Stimulated activated CD4-positive, alpha-beta T cell treated with anti-CD3 and anti-CD28 coated beads, Interleukin-4, amount 100 ng/mL, for 4 hours (primary cell): ENCODE data around the gene DND1.
A peak's percentile ranks its signal among the peaks of the same experiment; 100 is the strongest.
"Not testable (repeated sequence)": the region's sequence is repeated elsewhere in the genome, so short reads cannot be mapped to it uniquely, and the experiment has no call there.

ENCODE experiments used
- DNase-seq, 2 experiments: peaks; one replicate each; pipeline ENCODE4 v3.0.0-alpha.2; 2020

The DND1 gene

DNA sequence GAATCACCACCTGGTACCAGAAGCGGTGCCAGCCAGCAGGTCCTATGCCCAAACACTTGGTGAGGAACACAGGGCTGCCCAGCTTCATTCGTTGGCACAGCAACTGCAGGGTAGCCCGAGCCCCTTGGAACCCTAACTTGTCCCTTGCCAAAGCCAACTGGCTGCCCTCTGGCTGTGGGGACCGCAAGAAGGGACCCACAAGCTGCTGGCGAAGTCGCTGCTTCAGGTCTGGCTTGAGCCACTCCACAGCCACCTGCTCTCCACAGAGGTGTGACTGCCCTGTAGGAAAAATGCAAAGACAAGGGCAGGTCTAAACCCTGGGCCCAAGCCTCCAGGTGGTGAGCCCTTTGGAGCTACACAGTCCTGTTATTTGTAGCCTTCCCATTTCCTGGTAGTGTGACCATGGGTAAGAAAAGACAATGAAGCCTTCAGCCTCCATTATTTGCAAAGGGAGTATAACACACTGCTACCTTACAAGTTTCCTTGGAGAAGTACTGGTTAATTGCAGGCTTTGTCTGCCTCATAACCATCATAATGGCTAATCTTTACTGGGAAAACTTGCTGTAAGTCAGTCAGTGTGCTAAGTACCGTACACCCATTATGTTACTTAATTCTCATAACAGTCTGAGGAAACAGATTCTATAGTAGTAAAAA is 1.8 kb downstream of the DND1 start:
- no peak for DNase-seq

DNA sequence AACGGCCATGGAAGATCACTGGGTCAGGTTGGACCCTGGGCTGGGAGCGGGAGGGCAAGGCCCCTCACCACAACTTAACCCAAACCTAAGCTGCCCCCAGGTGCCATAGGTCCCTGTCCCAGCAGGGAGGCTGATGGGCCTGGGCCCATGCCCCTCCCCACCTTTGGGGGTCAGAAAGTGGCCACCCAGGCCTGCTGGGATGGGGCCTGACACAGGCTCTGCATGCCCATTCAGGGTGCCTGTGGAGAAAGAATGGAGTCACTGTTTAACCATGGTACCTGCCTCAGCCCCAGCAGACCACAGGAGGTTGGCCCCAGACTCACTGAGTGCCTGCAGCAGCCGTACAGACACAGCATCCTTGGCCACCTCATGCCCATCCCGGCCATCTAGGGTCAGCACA is 2.3 kb downstream of the DND1 start:
- DNase-seq, result not testable (repeated sequence)

DNA sequence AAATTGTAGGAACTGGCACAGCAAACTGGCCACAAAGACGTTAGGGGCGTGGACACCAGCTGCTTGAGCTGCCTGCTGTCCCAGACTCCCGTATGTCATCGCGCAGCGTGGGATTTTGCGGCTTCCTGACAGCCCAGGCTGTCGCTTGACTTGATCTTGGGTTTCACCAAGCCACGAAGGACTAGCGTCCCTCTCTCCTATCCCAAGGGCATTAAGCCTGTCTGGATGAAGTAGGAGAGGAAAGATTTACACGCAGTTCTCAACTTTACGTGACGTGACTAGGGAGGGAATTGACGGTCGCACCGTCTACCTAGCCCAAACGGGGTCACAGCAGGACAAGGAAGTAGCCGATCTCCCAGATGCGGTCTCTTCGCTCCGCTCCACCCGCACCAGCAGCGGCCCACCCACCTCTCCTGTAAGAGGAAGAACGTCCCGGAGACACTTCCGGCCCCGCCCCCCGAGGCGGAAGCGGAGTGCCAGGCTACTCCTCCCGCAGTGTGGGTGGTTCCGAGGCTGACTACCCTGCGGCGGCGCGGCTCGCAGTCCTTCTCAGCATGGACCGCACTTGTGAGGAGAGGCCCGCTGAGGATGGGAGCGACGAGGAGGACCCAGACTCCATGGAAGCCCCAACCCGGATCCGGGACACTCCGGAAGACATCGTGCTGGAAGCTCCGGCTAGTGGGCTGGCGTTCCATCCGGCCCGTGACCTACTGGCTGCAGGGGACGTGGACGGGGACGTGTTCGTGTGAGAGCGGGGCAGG is 8.8 kb downstream of the DND1 start, which contains the start of gene WDR55:
Gene WDR55, plus strand, starts transcription at position 546 of the 761 bp plus-strand sequence. Its CDS starts 9 bp downstream, at position 555.
- peak; percentile 95 for DNase-seq

DNA sequence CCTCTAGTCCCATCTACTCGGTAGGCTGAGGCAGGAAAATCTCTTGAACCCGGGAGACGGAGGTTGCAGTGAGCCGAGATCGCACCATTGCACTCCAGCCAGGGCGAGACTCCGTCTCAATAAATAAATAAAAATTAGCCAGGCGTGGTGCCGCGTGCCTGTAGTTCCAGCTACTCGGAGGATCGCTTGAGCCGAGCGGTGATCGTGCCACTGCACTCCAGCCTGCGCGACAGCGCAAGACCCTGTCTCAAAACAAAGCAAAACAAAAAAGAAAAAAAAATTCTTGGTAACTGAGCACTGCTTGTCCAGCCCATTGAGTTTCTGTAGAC is 9.4 kb downstream of the DND1 start:
- no peak for DNase-seq

DNA sequence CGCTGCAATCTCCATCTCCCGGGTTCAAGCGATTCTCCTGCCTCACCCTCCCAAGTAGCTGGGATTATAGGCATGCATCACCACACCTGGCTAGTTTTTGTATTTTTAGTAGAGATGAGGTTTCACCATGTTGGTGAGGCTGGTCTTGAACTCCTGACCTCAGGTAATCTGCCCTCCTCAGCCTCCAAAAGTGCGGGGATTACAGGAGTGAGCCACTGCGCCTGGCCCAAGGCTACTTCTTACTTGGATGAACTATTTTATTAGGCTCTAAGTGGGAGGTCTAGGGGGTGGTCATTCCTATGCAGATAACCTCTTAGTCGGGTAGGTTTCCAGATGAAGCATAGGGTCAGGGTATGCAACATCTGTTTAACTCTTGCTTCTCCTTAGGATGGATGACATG is 13.0 kb downstream of the DND1 start:
- not testable (repeated sequence) for DNase-seq

DNA sequence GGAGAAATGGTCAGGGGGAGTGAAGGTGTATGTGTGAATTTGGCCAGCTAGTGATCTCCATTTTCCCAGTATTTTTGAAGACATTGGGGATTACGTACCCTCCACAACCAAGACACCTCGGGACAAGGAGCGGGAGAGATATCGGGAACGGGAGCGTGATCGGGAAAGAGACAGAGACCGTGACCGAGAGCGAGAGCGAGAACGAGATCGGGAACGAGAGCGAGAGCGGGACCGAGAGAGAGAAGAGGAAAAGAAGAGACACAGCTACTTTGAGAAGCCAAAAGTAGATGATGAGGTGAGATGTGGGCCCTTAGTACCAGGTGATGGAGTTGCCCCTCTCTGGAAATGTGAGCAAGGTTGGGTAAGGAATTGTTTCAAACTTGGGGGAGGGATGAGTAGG is 14.5 kb downstream of the DND1 start:
- no peak for DNase-seq

DNA sequence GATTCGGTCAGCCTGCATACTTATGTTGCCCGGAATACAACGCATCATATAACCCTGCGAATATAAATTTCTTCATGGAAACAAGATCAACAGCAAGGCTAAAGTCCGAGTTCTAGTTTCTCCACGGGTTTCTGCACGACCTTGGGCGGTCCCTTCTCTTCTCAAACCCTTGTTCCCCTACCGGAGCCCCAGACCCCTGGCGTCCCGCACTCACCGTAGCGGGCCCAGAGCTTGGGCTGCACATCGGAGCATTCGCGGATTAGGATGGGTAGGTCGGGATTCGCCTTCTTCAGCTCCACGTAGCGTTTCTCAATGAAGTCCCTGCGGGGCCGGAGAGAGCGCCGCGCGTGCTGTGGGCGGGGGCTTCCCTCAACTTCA is 26.3 kb downstream of the DND1 start:
- DNase-seq, result no peak

DNA sequence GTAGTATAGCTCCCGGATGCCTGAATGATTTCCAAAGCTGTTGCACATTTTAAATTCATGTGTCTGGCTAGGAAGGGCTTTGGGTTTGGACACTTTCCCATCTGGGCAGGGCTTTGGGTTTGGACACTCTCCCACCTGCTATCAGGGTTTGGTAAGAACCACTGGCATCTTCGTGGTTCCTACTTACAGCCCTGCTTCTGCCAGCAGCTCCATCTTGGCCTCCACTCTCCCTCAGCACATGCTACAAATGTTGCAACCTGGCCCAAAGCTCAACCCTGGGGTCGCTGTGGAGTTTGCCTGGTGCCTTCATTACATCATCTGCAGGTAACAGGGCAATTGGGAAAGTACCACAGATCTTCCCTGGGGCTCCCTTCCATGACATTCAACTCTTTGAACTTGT is 30.7 kb downstream of the DND1 start:
- DNase-seq, result no peak

DNA sequence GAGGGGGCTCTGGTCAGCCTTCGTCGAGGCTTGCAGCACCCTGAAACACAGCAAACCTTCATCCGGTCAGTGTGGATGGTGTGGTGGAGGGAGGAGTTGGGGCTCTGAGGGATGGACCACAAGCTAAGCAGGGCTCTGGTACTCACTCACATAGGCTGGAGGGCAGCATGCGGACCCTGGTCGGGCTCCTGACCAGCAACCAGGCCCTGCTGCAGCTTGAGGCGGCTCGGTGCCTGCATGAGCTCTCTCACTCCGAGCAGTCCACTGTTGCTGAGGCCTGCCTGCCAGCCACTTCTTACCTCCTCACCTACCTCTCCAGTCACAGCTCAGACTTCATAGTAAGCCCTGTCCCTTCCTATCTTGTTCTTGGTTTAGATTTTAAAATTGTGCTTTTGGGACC is 31.7 kb downstream of the DND1 start:
- DNase-seq, result no peak

DNA sequence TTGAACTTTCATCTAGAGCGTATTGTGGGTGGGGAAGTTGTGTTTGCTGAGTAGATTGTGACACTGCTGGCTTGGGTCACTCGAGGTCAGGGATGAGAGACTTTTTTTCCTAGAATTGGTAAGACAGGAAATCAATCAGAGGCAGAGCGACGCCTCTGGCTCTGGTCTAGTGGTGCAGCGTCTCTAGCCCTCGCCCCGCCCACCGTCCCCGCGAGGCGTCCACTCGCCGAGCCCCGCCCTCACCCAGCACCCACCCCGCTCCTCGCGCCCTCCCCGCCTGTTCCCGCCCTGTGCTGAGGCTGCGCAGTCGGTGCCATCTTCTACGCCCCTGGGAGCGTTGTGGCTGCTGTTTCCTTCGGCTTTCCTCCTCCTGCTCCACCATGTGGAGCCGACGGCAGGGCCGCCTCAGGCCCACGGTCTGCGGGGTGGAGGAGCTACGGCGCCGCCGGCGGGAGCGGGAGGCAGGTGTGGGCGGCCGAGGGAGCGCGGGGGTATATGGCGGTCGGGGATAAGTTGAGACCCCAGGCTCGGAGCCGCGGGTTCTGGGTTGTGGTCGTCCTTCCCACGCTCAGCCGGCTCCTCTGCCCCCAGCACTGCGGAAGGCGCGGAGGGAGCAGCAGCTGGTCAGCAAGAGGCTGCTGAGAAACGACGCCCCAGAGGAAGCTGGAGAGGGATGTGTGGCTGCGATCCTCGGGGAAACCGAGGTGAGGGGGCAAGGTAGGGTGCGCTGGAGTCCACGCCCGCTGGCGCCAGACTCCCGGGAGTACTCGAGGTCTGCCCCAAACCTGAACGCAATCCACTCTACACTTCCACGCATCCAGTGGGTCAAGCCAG is 34.0 kb downstream of the DND1 start, which contains the start of gene TMCO6:
Gene TMCO6, plus strand, starts transcription at position 304 of the 834 bp plus-strand sequence. Its CDS starts 77 bp downstream, at position 381.
- peak; percentile 93 to 98 for DNase-seq

DNA sequence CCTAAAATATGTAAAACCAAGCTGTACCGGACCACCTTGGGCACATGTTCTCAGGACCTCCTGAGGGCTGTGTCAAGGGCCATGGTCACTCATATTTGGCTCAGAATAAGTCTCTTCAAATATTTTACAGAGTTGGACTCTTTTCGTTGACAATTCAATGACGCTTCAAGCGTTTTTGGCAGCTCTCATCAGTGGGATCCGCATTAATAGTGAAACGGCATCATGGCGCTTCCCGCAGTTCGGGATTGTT is 34.6 kb downstream of the DND1 start:
- DNase-seq, result not testable (repeated sequence)

DNA sequence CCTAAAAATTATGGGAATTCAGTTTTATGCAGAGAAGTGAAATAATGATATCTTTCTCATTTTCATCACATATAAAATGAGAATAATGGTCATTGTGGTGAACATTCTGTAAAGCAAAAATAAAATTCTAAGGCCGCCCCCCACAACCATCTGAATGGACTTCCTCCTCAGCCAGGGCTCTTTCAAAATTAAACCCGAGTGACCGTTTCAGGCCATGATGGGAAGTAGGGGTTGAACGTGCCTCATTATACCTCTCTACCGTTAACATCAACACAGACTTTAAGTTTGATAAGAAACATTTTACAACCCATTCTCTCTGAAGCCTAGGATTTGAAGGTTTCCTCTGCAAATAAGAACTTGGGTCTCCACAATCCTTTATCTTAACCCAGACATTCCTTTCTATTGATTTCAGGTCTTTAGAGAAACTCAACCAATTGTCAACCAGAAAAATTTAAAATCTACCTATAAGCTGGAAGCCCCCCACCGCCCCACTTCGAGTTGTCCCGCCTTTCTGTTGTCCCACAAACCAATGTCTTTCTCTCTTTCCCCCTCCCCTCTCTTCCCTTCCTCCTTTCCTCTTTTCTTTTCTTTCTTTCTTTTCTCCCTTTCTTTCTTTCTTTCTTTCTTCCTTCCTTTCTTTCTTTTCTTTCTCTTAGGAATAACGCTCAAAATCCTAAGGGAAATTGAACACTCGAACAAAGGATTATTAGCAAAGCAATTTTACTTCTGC is 35.8 kb downstream of the DND1 start:
- DNase-seq, result no peak

DNA sequence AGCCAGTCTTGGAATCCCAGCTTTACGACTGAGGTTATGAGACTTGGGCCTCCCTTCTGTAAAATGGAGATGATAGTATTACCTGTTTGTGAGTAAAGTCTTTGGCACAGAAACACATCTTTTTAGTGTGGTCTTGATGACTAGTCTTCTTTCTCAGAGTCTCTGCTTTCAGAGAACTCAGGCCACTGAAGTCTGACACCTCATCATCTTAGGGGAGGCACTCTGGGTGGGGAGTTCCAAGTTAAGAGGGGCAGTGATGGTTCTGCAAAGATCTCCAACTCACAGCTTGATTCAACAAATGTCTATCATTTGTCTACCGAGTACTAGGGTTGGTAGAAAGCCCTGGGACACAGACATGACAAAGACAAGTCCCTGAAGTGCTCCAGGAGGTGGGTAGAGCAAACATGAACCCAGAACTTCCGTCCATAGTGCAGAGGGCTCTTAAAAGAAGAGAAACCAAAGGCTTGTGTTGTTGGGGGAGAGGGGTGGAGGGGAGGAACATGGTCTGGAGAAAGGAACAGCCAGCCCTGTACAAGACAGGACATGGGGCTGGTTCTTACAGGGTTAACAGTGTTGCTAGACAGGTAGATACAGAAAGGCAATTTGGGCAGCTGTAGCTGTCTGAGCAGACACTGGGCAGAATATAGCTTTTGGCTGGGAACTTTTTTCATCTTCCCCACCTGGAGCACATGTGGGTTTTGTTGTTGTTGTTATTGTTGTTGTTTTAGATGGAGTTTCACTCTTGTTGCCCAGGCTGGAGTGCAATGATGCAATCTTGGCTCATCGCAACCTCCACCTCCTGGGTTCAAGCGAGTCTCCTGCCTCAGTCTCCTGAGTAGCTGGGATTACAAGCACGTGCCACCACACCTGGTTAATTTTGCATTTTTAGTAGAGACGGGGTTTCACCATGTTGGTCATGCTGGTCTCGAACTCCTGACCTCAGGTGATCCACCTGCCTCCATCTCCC is 37.8 kb downstream of the DND1 start:
- DNase-seq, result no peak

DNA sequence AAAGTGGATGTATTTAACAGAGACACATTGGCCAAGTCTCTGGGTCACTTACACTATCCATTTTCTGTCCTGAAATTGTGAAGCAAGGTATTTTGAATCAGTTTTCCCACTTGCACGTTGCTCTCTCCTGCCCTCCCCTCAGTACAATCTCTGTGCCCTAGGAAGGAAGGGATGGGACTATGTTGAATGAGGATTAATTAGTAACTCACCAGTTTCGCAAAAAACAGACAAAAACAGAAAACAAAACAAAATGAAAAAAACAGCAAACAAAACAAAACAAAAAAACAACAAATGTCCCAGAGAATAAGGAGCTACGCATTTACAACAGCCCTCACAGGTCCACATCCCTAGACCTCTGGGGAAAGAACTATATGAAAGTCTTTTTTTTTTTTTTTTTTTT is 39.3 kb downstream of the DND1 start:
- no peak for DNase-seq

DNA sequence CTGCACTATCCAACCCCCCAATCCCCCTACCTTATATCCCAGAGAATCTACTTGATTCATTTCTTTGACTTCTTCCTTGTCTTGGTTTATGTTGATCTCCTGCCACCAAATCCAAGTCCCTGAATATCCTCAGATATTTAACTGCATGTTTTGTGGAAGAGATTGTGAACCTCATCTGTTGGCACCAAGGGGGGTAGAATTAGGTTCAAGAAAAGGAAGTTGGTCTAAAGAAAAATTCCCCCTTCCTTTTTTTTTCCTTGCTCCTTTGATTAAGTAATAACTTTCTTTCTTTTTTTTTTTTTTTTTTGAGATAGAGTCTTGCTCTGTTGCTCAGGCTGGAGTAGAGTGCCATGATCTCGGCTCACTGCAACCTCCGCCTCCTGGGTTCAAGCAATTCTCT is 39.9 kb downstream of the DND1 start:
- DNase-seq, result no peak

DNA sequence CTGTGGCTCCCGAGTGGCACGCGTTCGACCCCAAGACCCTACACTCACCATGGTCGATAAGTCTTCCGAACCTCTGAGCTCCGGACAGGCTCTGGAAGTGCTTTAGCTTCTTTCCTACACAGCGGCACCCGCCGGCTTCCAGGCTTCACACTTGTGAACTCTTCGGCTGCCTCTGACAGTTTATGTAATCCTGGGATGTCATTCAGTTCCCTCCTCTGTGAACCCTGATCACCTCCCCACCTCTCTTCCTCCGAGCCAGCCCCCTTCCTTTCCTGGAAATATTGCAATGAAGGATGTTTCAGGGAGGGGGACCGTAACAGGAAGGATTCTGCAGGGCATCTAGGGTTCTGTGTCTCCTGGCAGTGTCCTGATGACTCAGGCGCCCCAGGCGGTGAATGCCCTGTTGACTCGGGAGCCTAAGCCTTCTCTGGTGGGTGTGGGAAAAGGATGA is 40.3 kb downstream of the DND1 start, which contains the start of gene CD14:
Gene CD14, minus strand, starts transcription at position 155 of the 451 bp plus-strand sequence. Its CDS starts 104 bp downstream, at position 51.
- DNase-seq, result peak; percentile 1 to 30

DNA sequence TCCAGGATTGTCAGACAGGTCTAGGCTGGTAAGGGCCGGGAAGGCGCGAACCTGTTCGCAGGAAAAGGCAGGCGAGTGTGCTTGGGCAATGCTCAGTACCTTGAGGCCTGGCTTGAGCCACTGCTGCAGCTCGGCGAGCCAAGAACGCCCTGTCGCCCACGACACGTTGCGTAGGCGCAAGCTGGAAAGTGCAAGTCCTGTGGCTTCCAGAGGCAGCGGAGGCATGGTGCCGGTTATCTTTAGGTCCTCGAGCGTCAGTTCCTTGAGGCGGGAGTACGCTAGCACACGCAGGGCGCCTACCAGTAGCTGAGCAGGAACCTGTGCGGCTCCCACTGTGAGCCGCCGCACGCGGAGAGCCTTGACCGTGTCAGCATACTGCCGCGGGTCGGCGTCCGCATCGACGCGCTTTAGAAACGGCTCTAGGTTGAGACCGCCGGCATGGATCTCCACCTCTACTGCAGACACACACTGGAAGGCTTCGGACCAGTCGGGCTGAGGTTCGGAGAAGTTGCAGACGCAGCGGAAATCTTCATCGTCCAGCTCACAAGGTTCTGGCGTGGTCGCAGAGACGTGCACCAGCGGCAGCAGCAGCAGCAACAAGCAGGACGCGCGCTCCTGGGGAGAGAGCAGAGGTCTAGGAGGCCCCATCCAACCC is 40.9 kb downstream of the DND1 start:
- DNase-seq, result peak; percentile 45 to 56

DNA sequence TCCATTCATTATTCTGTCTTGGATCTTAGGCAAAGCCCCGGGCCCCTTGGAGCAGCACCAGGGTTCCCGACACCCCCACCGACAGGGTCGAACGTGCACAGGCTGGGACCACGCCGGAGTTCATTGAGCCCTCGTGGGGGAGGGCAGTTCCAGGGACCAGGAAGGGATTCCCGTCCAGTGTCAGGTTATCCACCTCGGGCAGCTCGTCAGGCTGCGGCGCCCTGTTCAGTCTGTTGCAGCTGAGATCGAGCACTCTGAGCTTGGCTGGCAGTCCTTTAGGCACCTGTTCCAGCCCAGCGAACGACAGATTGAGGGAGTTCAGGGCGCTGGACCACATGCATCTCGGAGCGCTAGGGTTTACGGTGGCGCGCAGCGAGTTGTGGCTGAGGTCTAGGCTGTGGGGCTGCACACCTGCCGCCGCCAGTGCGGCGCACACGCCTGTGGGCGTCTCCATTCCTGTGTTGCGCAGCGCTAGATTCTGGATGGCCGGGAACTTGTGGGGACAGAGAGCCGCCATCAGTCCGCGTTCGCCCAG is 41.5 kb downstream of the DND1 start:
- peak; percentile 22 to 24 for DNase-seq

DNA sequence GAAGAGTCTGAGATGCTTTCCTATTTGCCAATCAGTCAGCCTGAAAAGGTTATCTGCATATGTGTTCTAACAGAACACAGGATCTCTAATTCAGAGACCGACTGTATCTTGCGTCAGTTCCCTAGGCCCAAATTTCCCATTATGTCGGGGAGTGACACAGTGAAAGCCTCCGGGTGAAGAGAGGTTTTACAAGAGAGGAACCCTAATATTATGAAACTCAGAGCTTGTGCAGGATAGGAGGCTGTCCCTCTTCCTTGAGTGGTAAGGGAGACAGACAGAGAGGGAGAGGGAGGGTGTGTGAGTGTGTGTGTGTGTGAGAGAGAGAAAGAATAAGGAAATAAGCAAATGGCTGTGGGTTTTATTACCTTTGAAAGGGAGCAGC is 42.3 kb downstream of the DND1 start:
- DNase-seq, result no peak

DNA sequence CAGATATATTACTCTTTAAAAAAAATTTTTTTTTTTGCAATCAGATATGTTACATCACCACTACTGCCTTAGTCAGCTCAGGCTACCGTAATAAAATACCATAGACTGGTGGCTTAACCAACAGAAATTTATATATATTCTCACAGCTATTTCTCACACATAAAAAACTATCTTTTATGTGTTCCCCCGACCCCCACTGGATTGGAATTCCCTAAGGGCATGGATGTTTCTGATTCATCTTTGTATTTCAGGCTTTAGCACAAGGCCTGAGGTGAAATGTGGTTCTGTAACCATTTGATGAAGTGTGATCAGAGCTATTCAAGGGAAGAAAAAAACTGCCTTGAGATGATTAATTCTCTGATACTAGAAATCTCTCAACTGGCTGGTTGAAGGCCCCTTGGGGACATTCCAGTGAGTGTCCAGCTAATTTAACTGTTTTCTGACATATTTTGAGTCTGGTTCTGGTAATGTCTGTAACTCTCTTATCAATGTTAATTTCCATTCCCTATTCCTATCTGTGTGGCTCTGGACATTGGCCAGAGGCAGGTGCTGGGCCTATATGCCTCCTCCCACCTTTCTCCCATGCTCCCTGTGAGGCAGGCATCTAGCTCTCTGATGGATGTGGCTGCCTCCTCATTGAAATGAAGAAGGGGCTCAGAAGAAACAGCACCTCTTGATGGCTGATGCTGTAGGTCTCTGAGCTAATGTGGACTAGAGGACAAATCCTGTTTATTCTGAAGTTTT is 42.9 kb downstream of the DND1 start:
- DNase-seq, result no peak
